AG09319 (cell line): Measurements from ENCODE around the gene MRPL51.

Experiments used
- DNase-seq: peaks from one replicate; pipeline ENCODE4 v3.0.0-alpha.2; 2010; ENCODE audit warnings: low read depth; ENCODE audit errors: extremely low read depth
- TF ChIP-seq, protein P1 (sequence below): IDR thresholded peaks from 2 replicates; pipeline ENCODE4 v1.5.1; 2011; ENCODE audit warnings: low read depth, mild to moderate bottlenecking, inconsistent platforms, low read length, moderate library complexity

MRPL51 gene

DNA sequence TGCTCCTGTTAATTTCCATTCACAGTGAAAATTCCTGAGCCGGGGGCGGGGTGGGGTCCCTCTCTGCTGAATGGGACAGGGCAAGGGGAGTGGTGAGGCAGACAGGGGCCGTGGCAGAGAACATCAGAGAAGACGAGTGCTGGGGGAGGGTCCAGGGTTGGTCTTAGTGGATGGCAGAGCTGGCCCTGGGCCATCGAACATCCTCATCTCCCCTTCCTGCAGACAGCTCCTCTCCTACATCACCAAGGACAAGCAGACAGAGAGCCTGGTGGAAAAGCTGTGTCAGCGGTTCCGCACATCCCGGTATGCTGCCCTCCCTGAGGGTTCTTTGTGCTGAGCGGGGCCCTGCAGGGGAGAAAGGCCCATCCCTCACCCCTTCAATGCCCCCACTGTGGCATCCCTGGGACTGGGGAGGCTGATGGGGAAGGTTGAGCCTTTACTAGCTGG, 36.3 kb upstream of the MRPL51 start:
- TF ChIP-seq, protein P1, sequence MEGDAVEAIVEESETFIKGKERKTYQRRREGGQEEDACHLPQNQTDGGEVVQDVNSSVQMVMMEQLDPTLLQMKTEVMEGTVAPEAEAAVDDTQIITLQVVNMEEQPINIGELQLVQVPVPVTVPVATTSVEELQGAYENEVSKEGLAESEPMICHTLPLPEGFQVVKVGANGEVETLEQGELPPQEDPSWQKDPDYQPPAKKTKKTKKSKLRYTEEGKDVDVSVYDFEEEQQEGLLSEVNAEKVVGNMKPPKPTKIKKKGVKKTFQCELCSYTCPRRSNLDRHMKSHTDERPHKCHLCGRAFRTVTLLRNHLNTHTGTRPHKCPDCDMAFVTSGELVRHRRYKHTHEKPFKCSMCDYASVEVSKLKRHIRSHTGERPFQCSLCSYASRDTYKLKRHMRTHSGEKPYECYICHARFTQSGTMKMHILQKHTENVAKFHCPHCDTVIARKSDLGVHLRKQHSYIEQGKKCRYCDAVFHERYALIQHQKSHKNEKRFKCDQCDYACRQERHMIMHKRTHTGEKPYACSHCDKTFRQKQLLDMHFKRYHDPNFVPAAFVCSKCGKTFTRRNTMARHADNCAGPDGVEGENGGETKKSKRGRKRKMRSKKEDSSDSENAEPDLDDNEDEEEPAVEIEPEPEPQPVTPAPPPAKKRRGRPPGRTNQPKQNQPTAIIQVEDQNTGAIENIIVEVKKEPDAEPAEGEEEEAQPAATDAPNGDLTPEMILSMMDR = no peak
- no peak for DNase-seq

- TF ChIP-seq, protein P1 = no peak
- no peak for DNase-seq
Observed at GRCh38 chr12:6528539-6529235, 35.6 kb upstream of the MRPL51 start.

DNA sequence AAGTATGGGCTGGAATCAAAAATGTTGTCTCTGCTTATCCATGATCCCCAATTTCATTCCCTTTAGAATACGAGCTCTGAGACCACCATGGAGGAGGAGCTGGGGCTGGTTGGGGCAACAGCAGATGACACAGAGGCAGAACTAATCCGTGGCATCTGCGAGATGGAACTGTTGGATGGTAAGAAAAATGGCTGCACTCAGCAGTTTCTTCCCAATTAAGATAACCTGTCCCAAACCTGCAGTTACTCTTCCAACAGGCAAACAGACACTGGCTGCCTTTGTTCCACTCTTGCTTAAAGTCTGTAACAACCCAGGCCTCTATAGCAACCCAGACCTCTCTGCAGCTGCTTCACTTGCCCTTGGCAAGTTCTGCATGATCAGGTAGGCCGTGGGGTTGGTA, 34.6 kb upstream of the MRPL51 start:
- DNase-seq = no peak
- TF ChIP-seq, protein P1 = no peak

- DNase-seq = no peak
- TF ChIP-seq, protein P1 = no peak
Observed at GRCh38 chr12:6526766-6527525, 33.9 kb upstream of the MRPL51 start.

GRCh38 chr12:6526201-6526600, 33.1 kb upstream of the MRPL51 start:
- DNase-seq = no peak
- TF ChIP-seq, protein P1 = no peak

DNA sequence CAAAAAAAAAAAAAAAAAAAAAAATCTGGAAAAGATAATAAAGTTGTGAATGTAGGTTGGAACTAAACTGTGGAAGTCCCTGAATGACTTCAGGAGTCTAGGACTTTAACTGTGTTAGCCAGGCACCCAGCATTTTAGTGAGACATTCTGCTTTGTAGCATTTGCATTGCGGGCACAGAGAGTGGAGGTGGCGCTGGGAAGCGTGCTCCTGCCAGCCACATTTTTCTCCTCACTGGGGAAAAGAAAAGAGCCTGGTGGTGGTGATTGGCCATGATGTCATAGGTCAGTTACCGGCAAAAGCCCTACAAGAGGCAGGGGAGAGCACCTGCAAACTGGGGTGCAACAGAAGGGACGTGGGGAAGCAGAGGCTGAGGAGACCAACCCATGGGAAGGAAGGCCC, 31.6 kb upstream of the MRPL51 start:
- TF ChIP-seq, protein P1 = no peak
- DNase-seq = no peak

DNA sequence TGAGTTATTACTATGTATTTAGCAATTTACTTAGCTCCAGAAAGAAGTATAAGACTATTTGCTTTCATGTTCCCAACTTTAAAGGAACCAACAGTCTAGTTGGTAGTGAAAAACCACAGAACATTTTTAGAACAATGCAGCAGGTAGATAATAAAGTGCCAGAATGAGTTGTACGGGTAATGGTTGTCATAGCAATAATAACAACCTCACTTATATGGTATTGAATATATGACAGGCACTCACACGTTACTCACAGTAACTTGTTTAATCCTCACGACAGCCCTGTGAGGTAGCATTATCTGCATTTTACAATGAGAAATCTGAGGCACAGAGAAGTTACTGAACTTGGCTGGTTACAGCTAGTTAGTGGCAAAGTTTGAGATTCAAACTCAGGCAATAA, 30.6 kb upstream of the MRPL51 start:
- TF ChIP-seq, protein P1 = no peak
- DNase-seq = no peak
